ENCODE data around the gene S100PBP. TPM values are rescaled to one million over a fixed set of nuclear protein-coding genes. Genes with fewer than 3 reads are reported as not detected.

S100PBP gene
- 30.9 TPM for polyA plus RNA-seq (2013, experiment 1 of 2; ENCODE audit: insufficient read length)
- polyA plus RNA-seq (2013, experiment 2 of 2; ENCODE audit: insufficient read length): 32.5 TPM

DNA sequence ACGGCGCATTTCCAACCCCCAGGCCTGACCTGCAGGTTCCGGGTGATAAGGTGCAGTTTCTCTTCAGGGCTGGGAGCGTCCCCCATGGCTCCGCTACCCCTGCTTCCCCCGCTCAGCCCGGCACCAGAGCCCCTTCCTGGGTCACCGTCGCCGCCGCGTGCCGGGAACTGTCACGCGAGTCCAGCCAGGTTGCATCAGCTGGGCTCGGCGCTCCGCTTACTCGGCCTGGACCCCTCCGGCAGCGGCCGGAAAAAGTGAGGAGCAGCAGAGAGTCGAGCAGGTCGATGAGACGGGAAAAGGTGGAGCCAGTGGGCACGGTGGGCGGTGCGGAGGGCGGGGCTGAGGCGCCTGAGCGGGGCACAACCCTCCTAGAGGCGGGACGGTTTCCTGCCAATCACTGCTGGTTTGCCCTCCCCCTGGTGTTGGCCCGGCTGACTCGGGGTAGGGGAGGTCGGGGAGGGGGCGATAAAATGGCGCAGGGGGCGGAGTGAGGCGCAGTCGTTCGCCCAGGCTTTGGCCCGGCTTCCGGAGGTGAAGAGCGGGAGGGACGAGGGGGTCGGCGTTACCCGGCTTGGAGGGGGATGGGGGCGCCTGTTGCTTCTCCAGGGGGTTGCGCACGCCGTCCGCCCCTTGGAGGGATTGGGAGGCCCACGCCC, at the start of gene S100PBP, which contains the start of gene YARS1:
Gene S100PBP (plus strand): TSS at position 495 of the 656 bp plus-strand sequence. CDS start 8,447 bp downstream, outside the sequence.
Gene YARS1 (minus strand): TSS at position 200 of the 656 bp plus-strand sequence. CDS start 114 bp downstream, at position 86.
- DNase-seq: peak; percentile 99

DNA sequence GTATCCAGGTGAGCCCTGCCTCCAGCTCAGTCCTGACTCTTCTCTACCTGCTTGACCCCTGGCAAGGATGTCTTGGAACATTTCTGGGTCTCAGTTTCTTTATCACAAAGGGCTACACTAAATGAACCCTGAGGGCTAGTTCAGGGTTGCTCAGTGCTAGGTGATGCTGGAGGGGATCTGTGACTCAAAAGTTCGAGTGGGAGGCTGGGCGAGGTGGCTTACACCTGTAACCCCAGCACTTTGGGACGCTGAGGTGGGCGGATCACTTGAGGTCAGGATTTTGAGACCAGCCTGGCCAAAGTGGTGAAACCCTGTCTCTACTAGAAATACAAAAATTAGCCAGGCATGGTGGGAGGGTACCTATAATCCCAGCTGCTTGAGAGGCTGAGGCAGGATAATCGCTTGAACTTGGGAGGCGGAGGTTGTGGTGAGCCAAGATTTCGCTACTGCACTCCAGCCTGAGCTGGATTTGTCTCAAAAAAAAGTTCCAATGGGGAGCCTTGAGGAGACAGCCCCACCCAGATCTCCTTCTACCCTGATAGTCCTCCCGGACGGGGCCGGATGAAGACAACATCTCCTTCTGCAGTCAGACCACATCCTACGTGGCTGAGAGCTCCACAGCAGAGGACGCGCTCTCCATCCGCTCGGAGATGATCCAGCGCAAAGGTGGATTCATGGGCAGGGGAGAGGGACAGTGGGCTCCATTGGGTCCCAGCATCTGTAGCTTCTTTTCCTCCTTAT, 49.2 kb upstream of the S100PBP start:
- DNase-seq: no peak

DNA sequence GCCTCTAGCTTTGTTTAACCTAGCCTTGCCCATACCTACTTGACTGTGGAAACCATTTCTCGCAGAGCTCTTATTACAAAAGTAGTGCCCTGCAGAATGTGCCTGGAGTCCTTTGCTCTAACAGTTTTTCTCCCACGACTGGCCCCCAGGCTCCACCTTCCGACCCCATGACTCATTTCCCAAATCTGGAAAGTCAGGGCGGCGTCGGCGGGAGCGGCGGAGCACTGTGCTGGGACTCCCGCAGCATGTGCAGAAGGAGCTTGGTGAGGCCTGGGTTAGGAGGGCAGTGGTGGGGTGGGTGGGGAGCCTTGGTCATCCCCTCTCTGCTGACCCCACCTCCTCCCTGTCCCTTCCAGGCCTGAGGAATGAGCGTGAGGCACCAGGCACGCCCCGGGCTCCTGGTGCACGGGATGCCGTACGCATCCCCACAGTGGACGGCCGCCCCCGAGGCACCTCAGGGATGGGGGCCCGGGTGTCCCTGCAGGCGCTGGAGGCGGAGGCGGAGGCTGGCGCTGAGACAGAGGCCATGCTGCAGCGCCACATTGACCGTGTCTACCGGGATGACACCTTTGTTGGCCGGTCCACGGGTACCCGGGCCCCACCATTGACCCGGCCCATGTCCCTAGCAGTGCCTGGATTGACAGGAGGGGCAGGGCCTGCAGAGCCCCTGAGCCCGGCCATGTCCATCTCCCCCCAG, 47.8 kb upstream of the S100PBP start:
- DNase-seq: peak; percentile 32

DNA sequence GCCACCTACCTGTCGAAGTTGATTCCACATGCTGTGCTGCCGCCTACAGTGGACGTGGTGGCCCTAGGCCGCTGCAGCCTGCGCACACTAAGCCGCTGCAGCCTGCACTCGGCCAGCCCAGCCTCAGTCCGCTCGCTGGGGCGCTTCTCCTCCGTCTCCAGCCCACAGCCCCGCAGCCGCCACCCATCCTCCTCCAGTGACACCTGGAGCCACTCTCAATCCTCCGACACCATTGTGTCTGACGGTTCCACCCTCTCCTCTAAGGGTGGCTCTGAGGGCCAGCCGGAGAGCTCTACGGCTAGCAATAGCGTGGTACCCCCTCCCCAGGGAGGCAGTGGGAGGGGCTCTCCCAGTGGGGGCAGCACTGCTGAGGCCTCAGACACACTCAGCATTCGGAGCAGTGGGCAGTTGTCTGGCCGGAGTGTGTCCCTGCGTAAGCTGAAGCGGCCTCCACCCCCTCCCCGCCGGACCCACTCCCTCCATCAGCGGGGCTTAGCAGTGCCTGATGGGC, 47.2 kb upstream of the S100PBP start:
- no peak for DNase-seq

DNA sequence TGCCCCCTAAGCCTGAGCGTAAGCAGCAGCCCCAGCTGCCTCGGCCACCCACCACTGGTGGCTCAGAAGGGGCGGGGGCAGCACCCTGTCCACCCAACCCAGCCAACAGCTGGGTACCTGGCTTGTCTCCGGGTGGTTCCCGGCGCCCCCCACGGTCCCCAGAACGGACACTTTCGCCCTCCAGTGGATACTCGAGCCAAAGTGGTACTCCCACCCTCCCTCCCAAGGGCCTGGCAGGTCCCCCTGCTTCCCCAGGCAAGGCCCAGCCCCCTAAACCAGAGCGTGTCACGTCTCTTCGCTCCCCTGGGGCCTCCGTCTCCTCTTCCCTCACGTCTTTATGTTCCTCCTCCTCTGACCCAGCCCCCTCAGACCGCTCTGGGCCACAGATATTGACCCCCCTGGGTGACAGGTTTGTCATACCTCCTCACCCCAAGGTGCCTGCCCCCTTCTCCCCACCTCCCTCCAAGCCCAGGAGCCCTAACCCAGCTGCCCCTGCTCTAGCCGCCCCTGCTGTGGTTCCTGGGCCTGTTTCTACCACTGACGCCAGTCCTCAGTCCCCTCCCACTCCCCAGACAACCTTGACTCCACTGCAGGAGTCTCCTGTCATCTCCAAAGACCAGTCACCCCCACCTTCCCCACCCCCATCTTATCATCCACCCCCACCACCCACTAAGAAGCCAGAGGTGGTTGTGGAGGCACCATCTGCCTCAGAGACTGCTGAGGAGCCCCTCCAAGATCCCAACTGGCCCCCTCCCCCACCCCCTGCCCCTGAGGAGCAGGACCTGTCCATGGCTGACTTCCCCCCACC, 46.5 kb upstream of the S100PBP start:
- no peak for DNase-seq

DNA sequence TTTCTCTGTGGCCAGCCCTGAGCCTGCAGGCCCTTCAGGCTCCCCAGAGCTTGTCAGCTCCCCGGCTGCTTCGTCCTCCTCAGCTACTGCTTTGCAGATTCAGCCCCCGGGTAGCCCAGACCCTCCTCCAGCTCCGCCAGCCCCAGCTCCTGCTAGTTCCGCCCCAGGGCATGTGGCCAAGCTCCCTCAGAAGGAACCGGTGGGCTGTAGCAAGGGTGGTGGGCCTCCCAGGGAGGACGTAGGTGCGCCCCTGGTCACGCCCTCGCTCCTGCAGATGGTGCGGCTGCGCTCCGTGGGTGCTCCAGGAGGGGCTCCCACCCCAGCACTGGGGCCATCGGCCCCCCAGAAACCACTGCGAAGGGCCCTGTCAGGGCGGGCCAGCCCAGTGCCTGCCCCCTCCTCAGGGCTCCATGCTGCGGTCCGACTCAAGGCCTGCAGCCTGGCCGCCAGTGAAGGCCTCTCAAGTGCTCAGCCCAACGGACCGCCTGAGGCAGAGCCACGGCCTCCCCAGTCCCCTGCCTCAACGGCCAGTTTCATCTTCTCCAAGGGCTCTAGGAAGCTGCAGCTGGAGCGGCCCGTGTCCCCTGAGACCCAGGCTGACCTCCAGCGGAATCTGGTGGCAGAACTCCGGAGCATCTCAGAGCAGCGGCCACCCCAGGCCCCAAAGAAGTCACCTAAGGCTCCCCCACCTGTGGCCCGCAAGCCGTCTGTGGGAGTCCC, 45.7 kb upstream of the S100PBP start:
- no peak for DNase-seq

DNA sequence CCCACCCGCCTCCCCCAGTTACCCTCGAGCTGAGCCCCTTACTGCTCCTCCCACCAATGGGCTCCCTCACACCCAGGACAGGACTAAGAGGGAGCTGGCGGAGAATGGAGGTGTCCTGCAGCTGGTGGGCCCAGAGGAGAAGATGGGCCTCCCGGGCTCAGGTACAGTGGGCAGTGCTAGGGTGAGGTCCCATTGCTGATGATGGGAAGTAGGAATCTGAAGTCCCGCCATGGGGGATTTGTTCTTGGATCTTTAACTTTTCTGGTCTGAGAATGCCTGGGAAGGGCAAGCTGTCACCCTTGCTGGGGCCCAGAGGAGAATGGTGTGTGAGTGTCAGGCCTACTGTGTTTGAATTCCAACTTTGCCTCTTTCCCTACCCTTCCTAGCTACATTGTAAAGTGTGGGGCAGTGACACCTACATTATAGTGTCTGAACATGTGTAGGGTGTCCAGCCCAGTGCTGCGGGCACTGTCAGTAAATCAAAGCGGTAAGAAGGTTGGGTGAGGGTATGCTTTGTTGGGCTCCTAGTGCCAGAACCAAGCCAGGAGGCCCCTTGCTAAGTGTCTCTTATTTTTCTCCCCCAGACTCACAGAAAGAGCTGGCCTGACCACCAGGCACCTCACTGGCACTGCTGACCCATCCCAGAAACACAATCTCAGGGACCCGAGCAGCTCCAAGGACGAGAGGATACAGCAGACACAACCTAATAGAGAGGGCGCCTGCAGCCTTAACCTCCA, 45.0 kb upstream of the S100PBP start:
- no peak for DNase-seq

DNA sequence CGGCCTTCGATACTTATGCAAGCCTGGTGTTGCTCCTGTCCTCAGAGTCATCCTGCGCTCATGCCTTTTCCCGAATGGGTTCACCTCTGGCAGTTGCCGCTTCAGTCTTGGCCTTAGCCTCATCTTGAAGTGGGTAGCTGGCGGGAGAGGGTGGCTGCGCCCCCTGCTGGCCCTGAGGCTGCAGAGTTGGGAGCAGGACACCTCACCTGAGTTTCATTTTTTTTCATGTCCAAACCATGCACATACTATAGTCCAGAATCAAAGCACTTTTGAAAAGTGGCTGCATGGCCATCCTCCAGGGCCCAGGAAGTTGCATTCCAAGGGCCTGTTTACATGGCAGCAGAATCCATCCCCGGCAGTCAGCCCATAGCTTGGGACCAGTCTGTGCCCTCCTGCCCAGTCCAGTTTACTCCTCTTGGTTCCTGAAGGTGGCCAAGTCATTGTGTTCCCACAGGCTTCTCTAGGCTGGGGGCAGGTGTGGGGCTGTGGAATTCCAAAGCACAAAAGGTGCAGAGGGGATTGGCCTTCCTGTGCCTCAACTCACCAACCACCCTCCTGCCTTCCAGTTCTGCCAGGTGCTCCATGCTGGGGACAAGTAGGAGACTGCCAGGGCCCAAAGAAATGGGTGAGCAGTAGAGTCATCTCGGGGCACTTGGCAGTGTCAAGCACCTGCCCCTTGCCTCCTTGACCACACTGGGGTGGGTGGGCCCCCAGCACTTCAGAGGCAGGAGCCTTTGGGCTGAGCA, 44.3 kb upstream of the S100PBP start:
- peak; percentile 73 for DNase-seq

DNA sequence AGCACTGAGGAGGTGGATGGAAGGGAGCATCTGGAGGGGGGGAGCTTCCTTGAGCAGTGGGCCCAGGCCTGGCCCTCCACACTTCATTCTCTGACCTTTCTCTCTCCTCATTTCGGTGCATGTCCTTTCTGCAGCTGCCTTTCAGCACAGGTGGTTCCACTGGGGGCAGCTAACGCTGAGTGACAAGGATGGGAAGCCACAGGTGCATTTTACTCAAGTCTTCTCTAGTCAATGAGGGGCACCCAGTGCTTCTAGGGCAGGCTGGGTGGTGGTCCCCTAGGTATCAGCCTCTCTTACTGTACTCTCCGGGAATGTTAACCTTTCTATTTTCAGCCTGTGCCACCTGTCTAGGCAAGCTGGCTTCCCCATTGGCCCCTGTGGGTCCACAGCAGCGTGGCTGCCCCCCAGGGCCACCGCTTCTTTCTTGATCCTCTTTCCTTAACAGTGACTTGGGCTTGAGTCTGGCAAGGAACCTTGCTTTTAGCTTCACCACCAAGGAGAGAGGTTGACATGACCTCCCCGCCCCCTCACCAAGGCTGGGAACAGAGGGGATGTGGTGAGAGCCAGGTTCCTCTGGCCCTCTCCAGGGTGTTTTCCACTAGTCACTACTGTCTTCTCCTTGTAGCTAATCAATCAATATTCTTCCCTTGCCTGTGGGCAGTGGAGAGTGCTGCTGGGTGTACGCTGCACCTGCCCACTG, 43.5 kb upstream of the S100PBP start:
- DNase-seq: no peak

DNA sequence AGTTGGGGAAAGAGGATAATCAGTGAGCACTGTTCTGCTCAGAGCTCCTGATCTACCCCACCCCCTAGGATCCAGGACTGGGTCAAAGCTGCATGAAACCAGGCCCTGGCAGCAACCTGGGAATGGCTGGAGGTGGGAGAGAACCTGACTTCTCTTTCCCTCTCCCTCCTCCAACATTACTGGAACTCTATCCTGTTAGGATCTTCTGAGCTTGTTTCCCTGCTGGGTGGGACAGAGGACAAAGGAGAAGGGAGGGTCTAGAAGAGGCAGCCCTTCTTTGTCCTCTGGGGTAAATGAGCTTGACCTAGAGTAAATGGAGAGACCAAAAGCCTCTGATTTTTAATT, 43.0 kb upstream of the S100PBP start:
- DNase-seq: no peak

DNA sequence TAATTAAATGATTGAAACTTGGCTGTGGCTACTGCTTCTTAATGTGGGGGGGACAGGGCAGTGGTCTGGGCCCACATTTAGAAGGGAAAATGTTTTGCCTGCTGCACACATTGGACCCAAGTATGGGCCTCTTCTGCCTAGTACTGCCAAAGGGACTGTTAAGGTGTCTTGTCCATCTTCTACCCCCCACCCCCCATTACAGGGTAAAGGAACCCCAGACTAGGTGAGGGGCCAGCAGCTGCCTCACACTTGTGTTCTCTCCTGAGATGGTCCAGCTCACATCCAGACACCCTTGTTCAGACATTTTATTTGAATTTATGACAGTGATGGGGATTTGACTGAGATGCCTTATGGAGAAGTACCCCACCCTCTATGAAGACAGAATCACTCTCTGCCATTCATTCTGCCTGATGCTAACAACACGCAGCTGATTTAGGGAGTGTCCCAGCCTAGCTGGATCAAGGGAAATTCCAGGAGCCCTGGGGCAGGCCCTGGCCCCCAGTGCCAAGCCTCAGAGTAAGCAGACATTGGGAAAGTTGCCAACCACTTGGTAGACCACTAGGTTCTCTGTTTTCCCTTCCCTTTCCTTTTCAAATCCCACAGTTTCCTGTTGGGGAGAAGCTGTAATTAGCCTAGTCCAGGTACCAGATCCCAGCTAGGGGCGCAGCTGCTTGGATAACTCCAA, 42.4 kb upstream of the S100PBP start:
- peak; percentile 76 for DNase-seq

DNA sequence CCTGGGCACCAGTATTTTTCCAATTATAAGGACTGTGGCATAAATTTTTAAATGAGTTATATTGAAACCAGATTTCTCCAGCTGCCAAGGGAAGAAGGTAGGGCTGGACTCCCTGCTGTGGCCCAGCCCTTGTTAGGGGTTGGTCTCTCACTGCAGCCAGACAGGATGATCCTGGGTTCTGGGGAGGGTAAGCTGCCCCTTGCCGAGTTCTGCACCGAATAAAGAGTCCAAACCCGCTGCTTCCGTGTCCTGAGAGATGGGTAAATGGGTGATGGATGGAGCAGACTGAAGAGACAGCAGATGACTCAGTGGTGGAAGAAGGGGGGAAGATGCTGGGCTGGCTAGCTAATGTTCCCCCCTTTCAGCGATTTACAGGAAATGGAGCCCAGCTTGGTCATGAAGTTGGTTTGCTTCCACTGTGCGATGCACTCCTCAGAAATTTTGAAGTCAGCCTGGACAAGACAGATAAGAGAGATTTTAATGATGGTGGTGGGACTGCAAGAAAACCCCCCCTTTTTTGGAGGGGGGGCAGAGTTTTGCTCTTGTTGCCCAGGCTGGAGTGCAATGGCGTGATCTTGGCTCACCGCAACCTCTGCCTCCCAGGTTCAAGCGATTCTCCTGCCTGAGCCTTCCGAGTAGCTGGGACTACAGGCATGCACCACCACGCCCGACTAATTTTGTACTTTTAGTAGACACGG, 41.7 kb upstream of the S100PBP start:
- DNase-seq: peak; percentile 89

DNA sequence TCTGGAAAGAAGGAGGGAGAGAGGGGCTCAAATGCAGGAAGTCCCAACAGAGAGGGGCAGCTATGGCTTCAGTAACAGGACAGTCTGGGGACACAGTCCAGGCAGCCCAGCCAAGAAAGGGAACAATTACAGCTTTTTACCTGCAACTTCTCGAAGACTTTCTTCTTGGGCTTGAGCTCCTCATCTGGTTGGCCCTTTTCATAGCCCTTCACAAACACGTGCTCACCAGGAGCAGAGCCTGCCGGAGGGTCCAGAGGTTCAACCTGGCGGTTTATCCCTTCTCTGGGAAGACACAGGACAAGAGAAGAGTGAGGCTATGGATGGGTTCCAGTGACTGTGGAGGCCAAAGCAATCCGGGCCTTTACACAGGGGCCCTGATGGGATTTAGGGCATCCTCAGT, 38.2 kb upstream of the S100PBP start:
- no peak for DNase-seq

DNA sequence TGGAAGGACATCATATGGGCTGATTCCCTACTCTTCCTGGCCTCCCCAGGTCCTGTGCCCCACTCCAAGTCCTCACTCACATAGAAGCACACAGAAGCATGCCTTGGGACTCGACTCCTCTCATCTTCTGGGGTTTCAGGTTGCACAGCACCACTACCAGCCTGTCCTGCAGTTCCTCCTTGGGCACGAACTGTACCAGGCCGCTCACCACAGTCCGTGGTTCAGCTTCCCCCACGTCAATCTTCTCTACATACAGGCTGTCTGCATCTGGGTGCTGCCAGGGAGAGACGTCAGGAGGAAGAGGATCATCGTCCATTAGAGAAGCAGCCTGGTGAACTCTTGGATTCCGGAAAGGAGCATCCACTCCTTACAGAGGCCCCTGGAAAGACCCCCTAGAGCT, 37.4 kb upstream of the S100PBP start:
- DNase-seq: no peak

DNA sequence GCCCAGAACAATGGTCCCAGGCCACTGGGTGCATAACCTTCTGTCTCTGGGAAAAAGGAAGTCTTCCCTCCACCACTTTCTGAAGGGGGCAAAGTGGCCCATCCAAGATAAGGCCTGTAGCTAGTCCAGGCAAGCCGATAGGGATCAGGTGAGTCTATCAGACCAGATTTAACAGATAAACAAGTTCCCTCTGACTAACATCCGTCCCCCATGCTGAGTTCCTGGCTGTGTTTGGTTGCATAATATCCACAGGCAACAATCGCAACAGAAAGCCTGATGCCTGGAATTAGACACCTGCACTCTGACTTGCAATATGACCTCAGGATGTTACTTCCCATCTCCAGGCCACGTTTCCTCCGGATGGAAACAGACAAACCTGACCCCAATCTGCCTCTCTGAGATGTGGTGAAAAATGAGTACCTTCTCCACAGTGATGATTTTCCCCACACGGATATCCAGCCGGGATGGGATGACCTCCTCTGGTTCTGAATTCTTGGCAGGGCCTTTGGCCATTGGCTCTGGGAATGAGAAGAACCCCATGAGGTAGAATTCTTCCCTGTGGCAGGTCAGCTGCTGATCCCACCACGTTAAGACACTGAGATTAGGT, 36.7 kb upstream of the S100PBP start:
- no peak for DNase-seq

DNA sequence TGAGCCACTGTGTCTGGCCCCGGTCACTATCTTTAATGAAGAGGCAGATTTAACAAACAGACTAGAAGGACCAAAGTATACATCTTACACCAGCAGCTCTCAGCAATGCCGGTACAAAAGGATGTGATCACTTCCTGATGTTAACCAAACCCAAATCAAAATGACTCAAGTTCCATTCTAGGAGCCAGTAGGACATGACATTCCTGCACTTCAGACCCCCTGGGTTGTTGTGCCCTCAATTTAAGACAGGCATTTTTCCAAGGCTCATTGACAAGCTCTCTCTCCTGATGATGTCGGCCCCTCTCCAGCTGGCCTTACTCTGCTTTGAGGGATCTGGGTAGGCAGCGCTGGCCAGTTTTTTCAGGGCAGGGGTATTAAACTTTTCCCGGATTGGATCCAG, 35.4 kb upstream of the S100PBP start:
- DNase-seq: peak; percentile 58

DNA sequence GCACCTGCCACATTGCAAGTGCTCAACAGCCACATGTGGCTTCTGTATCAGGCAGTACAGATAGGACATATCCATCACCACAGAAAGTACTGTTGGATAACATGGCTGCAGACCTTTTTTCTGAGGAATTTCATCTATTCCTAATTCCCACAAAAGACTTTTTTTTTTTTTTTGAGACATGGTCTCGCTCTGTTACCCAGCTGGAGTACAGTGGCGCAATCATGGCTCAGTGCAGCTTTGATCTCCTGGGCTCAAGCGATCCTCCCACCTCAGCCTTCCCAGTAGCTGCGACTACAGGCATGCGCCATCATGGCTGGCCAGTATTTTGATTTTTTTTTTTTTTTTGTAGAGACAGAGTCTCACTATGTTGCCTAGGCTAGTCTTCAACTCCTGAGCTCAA, 33.6 kb upstream of the S100PBP start:
- DNase-seq: no peak

DNA sequence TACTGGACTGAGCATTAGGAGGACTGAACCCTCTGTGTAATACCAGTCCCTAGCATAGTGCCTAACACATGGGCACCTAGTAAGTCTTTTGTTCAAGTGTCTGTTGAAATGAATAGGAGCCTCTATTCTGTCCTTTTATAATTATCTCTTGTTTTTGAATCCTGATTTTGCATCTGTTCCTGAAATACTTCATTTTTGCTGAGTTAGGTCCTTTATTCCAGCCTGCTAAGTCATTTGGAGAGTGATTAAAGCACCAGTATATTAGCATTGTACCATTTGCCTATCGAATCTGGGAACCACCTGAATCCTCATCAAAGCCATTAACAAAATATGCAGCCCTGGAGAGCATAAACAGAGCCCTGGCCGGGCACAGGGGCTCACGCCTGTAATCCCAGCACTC, 32.6 kb upstream of the S100PBP start:
- no peak for DNase-seq

Data from fibroblast of skin of abdomen (primary cell).